H1 (cell line): ENCODE data around the gene MEF2A. TPM values are rescaled to one million over a fixed set of nuclear protein-coding genes. Genes with fewer than 3 reads are reported as not detected.

Experiments
- CTCF ChIA-PET: fragments of 300-600 bp; sonication (Branson Sonifier 250); formaldehyde crosslinking; loops from one replicate; lab custom pipeline; 2021; ENCODE audit not compliant: partially characterized antibody; lab: Charles Lee
- POLR2A ChIA-PET: fragments of 300-600 bp; sonication (Branson Sonifier 250); formaldehyde crosslinking; loops from one replicate; lab custom pipeline; 2021; ENCODE audit warnings: inconsistent platforms; ENCODE audit not compliant: partially characterized antibody; lab: Charles Lee
- DNase-seq, 2 experiments: peaks; one replicate each; pipeline versions ENCODE4 v3.0.0 to v3.0.0-alpha.2; 2010 to 2022; ENCODE audit warnings: low spot score in 2 of 2, low read depth in 1 of 2, mixed read lengths in 1 of 2
- FAIRE-seq: peaks from 2 replicates; lab custom pipeline; 2011; peaks lifted over from hg19 to GRCh38; lab: Jason Lieb, UNC
- H2AFZ ChIP-seq: 2 replicates; pipeline ENCODE4 v1.8.1; 2012; ENCODE audit warnings: low read length, inconsistent platforms
- H2AK5ac ChIP-seq: 2 replicates; pipeline ENCODE4 v1.6.1; 2013; ENCODE audit warnings: low read depth, low read length
- H2BK120ac ChIP-seq: replicated peaks from 2 replicates; pipeline ENCODE3; 2013; ENCODE audit warnings: low read depth, low read length, inconsistent platforms
- H2BK12ac ChIP-seq: 2 replicates; pipeline ENCODE4 v1.6.1; 2013; ENCODE audit warnings: low read depth, low read length
- H2BK15ac ChIP-seq: 2 replicates; pipeline ENCODE4 v1.6.1; 2013; ENCODE audit warnings: low read length
- H2BK20ac ChIP-seq: 2 replicates; pipeline ENCODE4 v1.6.1; 2013; ENCODE audit warnings: low read length
- H2BK5ac ChIP-seq: 2 replicates; pipeline ENCODE4 v1.6.1; 2013; ENCODE audit warnings: low read depth, low read length
- H3K14ac ChIP-seq: 2 replicates; pipeline ENCODE4 v1.6.1; 2013; ENCODE audit warnings: inconsistent platforms; ENCODE audit not compliant: insufficient read length
- H3K18ac ChIP-seq: 2 replicates; pipeline ENCODE4 v1.6.1; 2013; ENCODE audit warnings: low read length; ENCODE audit errors: extremely low read depth
- H3K23ac ChIP-seq: 2 replicates; pipeline ENCODE4 v1.6.1; 2013; ENCODE audit warnings: inconsistent platforms; ENCODE audit not compliant: insufficient read length
- H3K23me2 ChIP-seq: 2 replicates; pipeline ENCODE4 v1.6.1; 2013; ENCODE audit warnings: low read depth, low read length
- H3K27ac ChIP-seq: 2 replicates; pipeline ENCODE4 v1.6.1; 2011; ENCODE audit warnings: low read depth, low read length, inconsistent platforms
- H3K27me3 ChIP-seq, 4 experiments: replicated peaks in 1 of 4; 1 replicate in 1 of 4; 2 replicates in 3 of 4; pipeline versions ENCODE4 v1.6.1 to v1.8.1; 2011 to 2013; ENCODE audit warnings: low read length in 3 of 4, mild to moderate bottlenecking in 3 of 4, inconsistent platforms in 2 of 4, mixed read lengths in 2 of 4, moderate library complexity in 1 of 4; ENCODE audit not compliant: control insufficient read depth in 3 of 4, insufficient read depth in 3 of 4; ENCODE audit errors: extremely low read depth in 1 of 4
- H3K36me3 ChIP-seq, 4 experiments: 2 replicates each; pipeline versions ENCODE4 v1.6.1 to v1.8.1; 2011 to 2013; ENCODE audit warnings: mild to moderate bottlenecking in 4 of 4, low read length in 3 of 4, moderate library complexity in 2 of 4, control low read depth in 1 of 4, inconsistent platforms in 1 of 4; ENCODE audit not compliant: insufficient read depth in 4 of 4, control insufficient read depth in 2 of 4
- H3K4ac ChIP-seq: replicated peaks from 2 replicates; pipeline ENCODE3; 2013; ENCODE audit warnings: low read length, low read depth, mixed read lengths, inconsistent platforms; ENCODE audit not compliant: insufficient read length
- H3K4me1 ChIP-seq, 4 experiments: replicated peaks in 1 of 4; 1 replicate in 1 of 4; 2 replicates in 3 of 4; pipeline versions ENCODE4 v1.6.1 to v1.8.1; 2011 to 2013; ENCODE audit warnings: low read length in 3 of 4, inconsistent platforms in 2 of 4, mixed read lengths in 1 of 4; ENCODE audit not compliant: insufficient read depth in 4 of 4, control insufficient read depth in 3 of 4
- H3K4me2 ChIP-seq, 2 experiments: 2 replicates each; pipeline versions ENCODE4 v1.6.1 to v1.8.1; 2011 to 2013; ENCODE audit warnings: low read depth in 2 of 2, low read length in 2 of 2, control low read depth in 1 of 2, inconsistent platforms in 1 of 2, mild to moderate bottlenecking in 1 of 2; ENCODE audit not compliant: insufficient read depth in 1 of 2
- H3K4me3 ChIP-seq, 4 experiments: fragments of 200-600, 300-600 bp in 1 of 4; sonication (generic), shearing (Covaris generic), sonication (Bioruptor Twin) in 1 of 4; 2 replicates each; pipeline versions ENCODE4 v1.5.1 to v1.8.1; 2011 to 2016; ENCODE audit warnings: low read length in 4 of 4, low read depth in 3 of 4, control low read depth in 2 of 4, inconsistent platforms in 2 of 4, mild to moderate bottlenecking in 2 of 4, mixed read lengths in 1 of 4, moderate library complexity in 1 of 4; ENCODE audit not compliant: insufficient read depth in 2 of 4; ENCODE audit errors: extremely low read depth in 1 of 4
- H3K56ac ChIP-seq: replicated peaks from 2 replicates; pipeline ENCODE3; 2013; ENCODE audit warnings: low read depth, mild to moderate bottlenecking, mixed read lengths, low read length, inconsistent platforms; ENCODE audit not compliant: insufficient read length
- H3K79me1 ChIP-seq: 2 replicates; pipeline ENCODE4 v1.6.1; 2013; ENCODE audit warnings: low read depth, low read length, control low read depth
- H3K79me2 ChIP-seq, 2 experiments: 2 replicates each; pipeline versions ENCODE4 v1.6.1 to v1.8.1; 2012 to 2013; ENCODE audit warnings: low read length in 2 of 2, mild to moderate bottlenecking in 2 of 2, inconsistent platforms in 1 of 2; ENCODE audit not compliant: insufficient read depth in 2 of 2, control insufficient read depth in 1 of 2
- H3K9ac ChIP-seq, 4 experiments: replicated peaks in 1 of 4; 1 replicate in 1 of 4; 2 replicates in 3 of 4; pipeline versions ENCODE4 v1.6.1 to v1.8.1; 2011 to 2013; ENCODE audit warnings: low read depth in 3 of 4, low read length in 3 of 4, control low read depth in 2 of 4, mild to moderate bottlenecking in 2 of 4, moderate library complexity in 2 of 4, inconsistent platforms in 1 of 4; ENCODE audit errors: extremely low read depth in 1 of 4
- H3K9me3 ChIP-seq, 2 experiments: 2 replicates each; pipeline versions ENCODE4 v1.6.1 to v1.8.1; 2012 to 2013; ENCODE audit warnings: mild to moderate bottlenecking in 2 of 2, moderate library complexity in 2 of 2, control low read depth in 1 of 2, inconsistent platforms in 1 of 2, low read depth in 1 of 2, low read length in 1 of 2, mixed read lengths in 1 of 2; ENCODE audit not compliant: insufficient read depth in 2 of 2
- H4K20me1 ChIP-seq, 2 experiments: replicated peaks in 1 of 2; 2 replicates each; pipeline versions ENCODE3 to v1.8.1; 2011 to 2013; ENCODE audit warnings: inconsistent platforms in 2 of 2, low read length in 2 of 2, mild to moderate bottlenecking in 1 of 2; ENCODE audit not compliant: insufficient read depth in 2 of 2, control insufficient read depth in 1 of 2
- H4K5ac ChIP-seq: 2 replicates; pipeline ENCODE4 v1.6.1; 2013; ENCODE audit warnings: low read length, low read depth, mixed read lengths, inconsistent platforms; ENCODE audit not compliant: insufficient read length
- H4K8ac ChIP-seq: 2 replicates; pipeline ENCODE4 v1.8.0; 2013; ENCODE audit warnings: mild to moderate bottlenecking, moderate library complexity, low read length, inconsistent platforms; ENCODE audit not compliant: insufficient read depth; ENCODE audit errors: extremely low read depth
- H4K91ac ChIP-seq: replicated peaks from 2 replicates; pipeline ENCODE3; 2013; ENCODE audit warnings: low read length, mixed read lengths, inconsistent platforms; ENCODE audit not compliant: insufficient read length
- CEBPB ChIP-seq: IDR thresholded peaks from 2 replicates; pipeline ENCODE4 v1.6.1; 2012; ENCODE audit warnings: low read depth, low read length
- E2F6 ChIP-seq: IDR thresholded peaks from 2 replicates; pipeline ENCODE4 v1.6.1; 2012; ENCODE audit warnings: inconsistent platforms
- EGR1 ChIP-seq: IDR thresholded peaks from 2 replicates; pipeline ENCODE4 v1.6.1; 2011; ENCODE audit warnings: low read depth, low read length, borderline replicate concordance
- EZH2 ChIP-seq: fragments of 200-600 bp; sonication (generic); IDR thresholded peaks from 2 replicates; pipeline ENCODE4 v1.7.1; 2012; ENCODE audit warnings: low read depth, mild to moderate bottlenecking, moderate library complexity, low read length, inconsistent platforms; ENCODE audit not compliant: severe bottlenecking
- JUND ChIP-seq: IDR thresholded peaks from 2 replicates; pipeline ENCODE4 v1.6.1; 2011; ENCODE audit warnings: mild to moderate bottlenecking, improper control_type of control experiment, low read length
- TAF7 ChIP-seq: optimal IDR thresholded peaks from 2 replicates; pipeline ENCODE3; 2011; ENCODE audit warnings: low read depth, mild to moderate bottlenecking, inconsistent platforms, low read length, moderate library complexity, borderline replicate concordance
- ZNF274 ChIP-seq: IDR thresholded peaks from 2 replicates; pipeline ENCODE4 v1.7.0; 2012; ENCODE audit warnings: low read length, borderline replicate concordance; ENCODE audit errors: extremely low read depth
- WGBS, 2 experiments: shearing (Covaris generic) in 1 of 2; methylation state at CpG; one replicate each; pipeline versions ENCODE4 v1.1.6 to v1.1.7; 2013 to 2015; ENCODE audit warnings: low lambda C conversion rate in 2 of 2, mixed read lengths in 2 of 2, inconsistent platforms in 1 of 2, low coverage in 1 of 2, missing lambda C conversion rate in 1 of 2; ENCODE audit not compliant: insufficient replicate concordance in 2 of 2, insufficient coverage in 1 of 2, insufficient read length in 1 of 2; ENCODE audit errors: extremely low coverage in 1 of 2, missing lambda C conversion rate in 1 of 2; 5-methylcytosine and 5-hydroxymethylcytosine counted together
- polyA plus RNA-seq, 7 experiments: library from polyadenylated mRNA; depleted of rRNA in 3 of 7; stranded (reverse) in 5 of 7; unstranded in 2 of 7; fragments of >200 nt in 5 of 7; fragments of 200-250 nt in 2 of 7; gene quantifications; 1 replicate in 5 of 7; 2 replicates in 1 of 7; 4 replicates in 1 of 7; pipeline versions ENCODE4 v1.2.1 to v1.2.3, GENCODE V29; 2011 to 2013; ENCODE audit warnings: missing spikeins in 2 of 7, mixed read lengths in 2 of 7
- total RNA-seq: library from RNA; stranded (reverse); fragmentation: NEBNext Ultra II Directional; extraction: Animal tissue kit (Norgen Biotek cat#: 25700); gene quantifications from 2 replicates; pipeline ENCODE4 v1.2.1, GENCODE V29; 2021

Gene MEF2A
- total and polyA plus RNA-seq, 2 of the 8 experiments (the other 6 are each of a cell fraction or from before 2014, with no cell fraction given) = 15.6 to 22.5 TPM

DNA sequence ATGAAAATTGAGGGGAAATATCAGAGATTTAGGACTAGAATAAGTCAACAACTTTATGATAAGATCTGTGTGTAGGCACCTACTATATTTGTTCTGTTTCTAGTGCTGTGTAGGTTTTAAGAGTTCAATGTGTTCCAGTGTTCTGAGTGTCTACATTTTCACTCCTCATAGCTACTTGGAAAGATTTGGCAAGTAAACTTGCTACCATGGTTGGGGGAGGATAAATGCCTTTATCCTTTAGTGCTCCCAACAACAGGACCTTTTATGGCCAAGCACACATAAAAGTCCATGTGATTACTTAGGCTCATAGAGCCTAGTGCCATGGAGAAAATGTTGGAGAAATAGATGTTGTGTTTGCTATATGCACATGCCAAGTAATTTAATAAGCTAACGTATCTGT lies 103.5 kb downstream of the MEF2A start:
- Histone ChIP-seq H2BK5ac (no peak overlapping the region), H2BK15ac (no peak overlapping the region), H4K91ac (no peak overlapping the region), H2BK12ac (no peak overlapping the region), H4K5ac (no peak overlapping the region), H2BK20ac (no peak overlapping the region), H3K9me3 (no peaks in the 10 kb centered on the region), H3K27ac (no peak overlapping the region), H3K79me1 (no peaks in the 10 kb centered on the region; the same call in 1 of the 2 replicates), H3K23me2 (no peaks in the 10 kb centered on the region), H2BK120ac (no peak overlapping the region), H4K8ac (no peak overlapping the region), H3K4me3 (no peak overlapping the region), H3K79me2 (no peaks in the 10 kb centered on the region), H2AFZ (no peak overlapping the region), H3K4me2 (no peak overlapping the region), H4K20me1 (no peaks in the 10 kb centered on the region), H3K4me1 (no peaks in the 10 kb centered on the region), H3K36me3 (peaks cover 0 to 5% (median 1%) of the 10 kb centered on the region in 4 experiments; a peak in 5 of 8 replicates), H3K23ac (no peak overlapping the region), H3K27me3 (no peaks in the 10 kb centered on the region)
- CTCF ChIA-PET = interaction anchor here (0.6 kb wide), 1 partner anchor 1157 kb away, joined by 3 read pairs; no protein-coding TSS in a partner anchor
- 93% methylated on average over 1 of the region's 1 CpG; no CpG with 5 or more reads in 1 of the 2 experiments for WGBS, 2 experiments
- FAIRE-seq = no peak
- no peak for DNase-seq
- TF ChIP-seq ZNF274 = no peak
- no peak for TF ChIP-seq EZH2
- no peak for TF ChIP-seq E2F6
- TF ChIP-seq CEBPB = no peak
- no peak for TF ChIP-seq JUND
- TF ChIP-seq TAF7 = no peak
- no peak for TF ChIP-seq EGR1
- TF ChIP-seq, all 59 proteins: peak for 0
- H2AK5ac ChIP-seq = no peak overlapping the region
- H3K56ac ChIP-seq = no peak overlapping the region
- H3K14ac ChIP-seq = no peak overlapping the region
- POLR2A ChIA-PET = no interaction called here
- no peak overlapping the region for H3K9ac ChIP-seq
- no peak overlapping the region for H3K4ac ChIP-seq
- no peak overlapping the region for H3K18ac ChIP-seq
